CD8-positive, alpha-beta memory T cell (primary cell): Measurements from ENCODE around the gene TADA2B. TPM values are rescaled to one million over a fixed set of nuclear protein-coding genes. Genes with fewer than 3 reads are reported as not detected.

Source experiments
- CTCF ChIA-PET: fragments of 350-600 bp; sonication (Branson Sonifier 250); formaldehyde crosslinking; loops from one replicate; lab custom pipeline; 2021; ENCODE audit warnings: antibody characterized with exemption; lab: Charles Lee
- POLR2A ChIA-PET: fragments of 350-600 bp; sonication (Branson Sonifier 250); formaldehyde crosslinking; loops from one replicate; lab custom pipeline; 2021; ENCODE audit warnings: antibody characterized with exemption; lab: Charles Lee
- DNase-seq, 5 donors: peaks; one replicate each; pipeline versions ENCODE4 v3.0.0 to v3.0.0-alpha.2; 2020 to 2022; ENCODE audit warnings: mixed read lengths in 1 of 5
- H3K27ac ChIP-seq: one replicate; pipeline ENCODE4 v1.7.0; 2013; ENCODE audit warnings: low read depth, mild to moderate bottlenecking, low read length, moderate library complexity
- H3K27me3 ChIP-seq: 2 replicates; pipeline ENCODE4 v1.7.0; 2013; ENCODE audit warnings: low read length, mild to moderate bottlenecking; ENCODE audit not compliant: insufficient read depth, poor library complexity, severe bottlenecking
- H3K36me3 ChIP-seq: 2 replicates; pipeline ENCODE4 v1.7.0; 2013; ENCODE audit warnings: mild to moderate bottlenecking, low read length, moderate library complexity; ENCODE audit not compliant: insufficient read depth
- H3K4me1 ChIP-seq: 2 replicates; pipeline ENCODE4 v1.7.0; 2013; ENCODE audit warnings: mild to moderate bottlenecking, low read length, moderate library complexity; ENCODE audit not compliant: insufficient read depth
- H3K4me3 ChIP-seq: 2 replicates; pipeline ENCODE4 v1.7.0; 2013; ENCODE audit warnings: mild to moderate bottlenecking, low read length
- H3K9me3 ChIP-seq: 2 replicates; pipeline ENCODE4 v1.7.0; 2013; ENCODE audit warnings: mild to moderate bottlenecking, low read length
- H3K27ac Mint-ChIP-seq, 8 donors: one replicate each; pipeline ENCODE4 v1.8.0; 2020 to 2021; ENCODE audit warnings: mixed read lengths in 8 of 8, mild to moderate bottlenecking in 6 of 8, inconsistent platforms in 3 of 8, moderate library complexity in 3 of 8
- H3K27me3 Mint-ChIP-seq, 2 donors: one replicate each; pipeline ENCODE4 v1.8.0; 2020 to 2021; ENCODE audit warnings: mixed read lengths in 2 of 2, mild to moderate bottlenecking in 1 of 2, moderate library complexity in 1 of 2
- H3K36me3 Mint-ChIP-seq, 3 donors: one replicate each; pipeline ENCODE4 v1.8.0; 2020 to 2021; ENCODE audit warnings: mixed read lengths in 3 of 3, inconsistent platforms in 1 of 3, mild to moderate bottlenecking in 1 of 3
- H3K4me1 Mint-ChIP-seq, 3 donors: one replicate each; pipeline ENCODE4 v1.8.0; 2020 to 2021; ENCODE audit warnings: mixed read lengths in 3 of 3, inconsistent platforms in 1 of 3, mild to moderate bottlenecking in 1 of 3
- H3K4me3 Mint-ChIP-seq, 7 donors: one replicate each; pipeline ENCODE4 v1.8.0; 2020 to 2021; ENCODE audit warnings: mixed read lengths in 7 of 7, mild to moderate bottlenecking in 6 of 7, moderate library complexity in 4 of 7, inconsistent platforms in 2 of 7
- H3K9me3 Mint-ChIP-seq, 5 donors: one replicate each; pipeline ENCODE4 v1.8.0; 2020 to 2022; ENCODE audit warnings: mixed read lengths in 5 of 5, mild to moderate bottlenecking in 3 of 5, moderate library complexity in 2 of 5, inconsistent platforms in 1 of 5
- polyA plus RNA-seq: library from polyadenylated mRNA; unstranded; fragments of 300-500 nt; fragmentation: Illumina TruSeq; gene quantifications from one replicate; pipeline ENCODE4 v1.2.3, GENCODE V29; 2021
- total RNA-seq, 2 experiments: library from RNA; stranded (reverse); gene quantifications; one replicate each; pipeline ENCODE4 v1.2.3, GENCODE V29; 2021

TADA2B gene
- total and polyA plus RNA-seq, 3 experiments from 2014 or later, result 6.0 to 16.0 (median 15.8) TPM

DNA sequence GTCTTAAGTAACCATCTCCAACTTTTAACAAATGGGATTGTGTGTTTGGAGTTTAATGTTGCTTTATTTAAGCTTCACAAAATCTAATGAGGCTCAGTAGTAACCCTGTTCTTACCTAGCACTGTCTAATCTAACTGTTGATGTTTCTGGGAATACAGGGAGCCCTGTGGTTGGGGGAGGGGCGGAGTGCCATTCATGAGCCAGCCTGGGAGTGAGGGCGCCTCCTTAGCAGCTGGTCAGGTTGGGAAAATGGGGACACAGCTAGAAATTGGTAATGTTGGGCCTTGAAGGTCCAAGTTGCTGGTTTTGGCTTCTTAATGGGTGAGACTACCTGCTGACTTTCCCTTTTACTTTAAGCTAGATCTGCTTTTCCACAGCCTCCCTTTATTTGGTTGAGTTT lies 22.9 kb upstream of the TADA2B start:
- no peaks in the 10 kb centered on the region for H3K9me3 Mint-ChIP-seq
- DNase-seq, result no peak
- H3K27ac ChIP-seq, result no peak overlapping the region
- CTCF ChIA-PET, result interaction anchor here (1.2 to 1.3 kb wide), 2 partner anchors 46 to 50 kb away, joined by 3 read pairs; no protein-coding TSS in a partner anchor
- H3K4me1 ChIP-seq, result no peaks in the 10 kb centered on the region
- H3K9me3 ChIP-seq, result no peaks in the 10 kb centered on the region
- POLR2A ChIA-PET, result no interaction called here
- H3K36me3 ChIP-seq, result peaks cover 9% of the 10 kb centered on the region
- H3K4me1 Mint-ChIP-seq, result no peaks in the 10 kb centered on the region
- H3K36me3 Mint-ChIP-seq, result peaks cover 2 to 83% (median 4%) of the 10 kb centered on the region in 3 donors
- H3K27me3 ChIP-seq, result no peaks in the 10 kb centered on the region
- no peak overlapping the region for H3K4me3 ChIP-seq
- no peak overlapping the region for H3K4me3 Mint-ChIP-seq
- H3K27ac Mint-ChIP-seq, result peak overlapping the region in 1 of 8 donors; percentile 6
- H3K27me3 Mint-ChIP-seq, result no peaks in the 10 kb centered on the region

DNA sequence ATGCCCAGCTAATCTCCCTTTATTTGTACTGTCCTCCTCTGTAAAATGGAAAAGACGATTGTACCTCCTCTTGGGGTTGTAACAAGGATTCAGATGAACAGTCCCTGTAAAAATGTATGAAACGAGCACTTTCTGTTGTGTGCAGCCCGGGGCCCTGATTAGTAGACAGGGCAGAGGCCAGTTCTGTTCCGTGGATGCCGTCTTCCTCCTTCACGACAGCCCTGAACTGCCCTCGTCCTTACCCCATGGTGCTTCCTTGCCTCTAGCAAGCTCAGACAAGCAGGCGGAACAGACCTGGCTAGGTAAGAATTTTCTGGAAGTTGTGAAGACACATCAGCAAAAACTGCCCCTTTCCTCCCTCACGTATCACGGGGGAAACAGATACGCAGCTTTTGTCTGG lies 22.3 kb upstream of the TADA2B start:
- ChIA-PET POLR2A (no interaction called here), CTCF (interaction anchor here (1.2 to 1.3 kb wide), 2 partner anchors 46 to 49 kb away, joined by 3 read pairs; no protein-coding TSS in a partner anchor)
- Mint-ChIP-seq H3K9me3 (no peaks in the 10 kb centered on the region), H3K4me1 (no peaks in the 10 kb centered on the region), H3K27me3 (no peaks in the 10 kb centered on the region), H3K36me3 (peaks cover 1 to 82% (median 4%) of the 10 kb centered on the region in 3 donors), H3K27ac (no peak overlapping the region), H3K4me3 (no peak overlapping the region)
- Histone ChIP-seq H3K4me3 (no peak overlapping the region), H3K27ac (no peak overlapping the region), H3K36me3 (peaks cover 4% of the 10 kb centered on the region), H3K9me3 (no peaks in the 10 kb centered on the region), H3K4me1 (no peaks in the 10 kb centered on the region), H3K27me3 (no peaks in the 10 kb centered on the region)
- no peak for DNase-seq

DNA sequence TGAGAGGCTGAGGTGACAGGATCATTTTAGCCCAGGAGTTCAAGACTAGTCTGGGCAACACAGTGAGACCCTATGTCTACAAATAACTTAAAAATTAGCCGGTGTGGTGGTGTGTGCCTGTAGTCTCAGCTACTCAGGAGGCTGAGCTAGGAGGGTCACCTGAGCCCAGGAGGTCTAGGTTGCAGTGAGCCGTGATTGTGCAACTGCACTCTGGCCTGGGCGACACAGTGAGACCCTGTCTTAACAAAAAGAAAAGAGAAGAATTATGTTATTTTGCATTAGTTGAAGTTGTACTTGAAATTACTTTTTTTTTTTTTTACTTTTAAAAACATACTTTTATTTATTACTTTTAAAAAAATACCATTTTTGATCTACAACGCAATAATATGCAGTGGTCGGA lies 21.8 kb upstream of the TADA2B start:
- no peak for DNase-seq
- ChIA-PET POLR2A (no interaction called here), CTCF (no interaction called here)
- H3K9me3 ChIP-seq, result no peaks in the 10 kb centered on the region
- no peaks in the 10 kb centered on the region for H3K27me3 ChIP-seq
- no peak overlapping the region for H3K4me3 Mint-ChIP-seq
- no peaks in the 10 kb centered on the region for H3K27me3 Mint-ChIP-seq
- H3K27ac Mint-ChIP-seq, result no peak overlapping the region
- H3K27ac ChIP-seq, result no peak overlapping the region
- H3K9me3 Mint-ChIP-seq, result no peaks in the 10 kb centered on the region
- no peaks in the 10 kb centered on the region for H3K4me1 Mint-ChIP-seq
- no peak overlapping the region for H3K4me3 ChIP-seq
- peaks cover 4 to 81% (median 4%) of the 10 kb centered on the region in 3 donors for H3K36me3 Mint-ChIP-seq
- peaks cover 4% of the 10 kb centered on the region for H3K36me3 ChIP-seq
- no peaks in the 10 kb centered on the region for H3K4me1 ChIP-seq

DNA sequence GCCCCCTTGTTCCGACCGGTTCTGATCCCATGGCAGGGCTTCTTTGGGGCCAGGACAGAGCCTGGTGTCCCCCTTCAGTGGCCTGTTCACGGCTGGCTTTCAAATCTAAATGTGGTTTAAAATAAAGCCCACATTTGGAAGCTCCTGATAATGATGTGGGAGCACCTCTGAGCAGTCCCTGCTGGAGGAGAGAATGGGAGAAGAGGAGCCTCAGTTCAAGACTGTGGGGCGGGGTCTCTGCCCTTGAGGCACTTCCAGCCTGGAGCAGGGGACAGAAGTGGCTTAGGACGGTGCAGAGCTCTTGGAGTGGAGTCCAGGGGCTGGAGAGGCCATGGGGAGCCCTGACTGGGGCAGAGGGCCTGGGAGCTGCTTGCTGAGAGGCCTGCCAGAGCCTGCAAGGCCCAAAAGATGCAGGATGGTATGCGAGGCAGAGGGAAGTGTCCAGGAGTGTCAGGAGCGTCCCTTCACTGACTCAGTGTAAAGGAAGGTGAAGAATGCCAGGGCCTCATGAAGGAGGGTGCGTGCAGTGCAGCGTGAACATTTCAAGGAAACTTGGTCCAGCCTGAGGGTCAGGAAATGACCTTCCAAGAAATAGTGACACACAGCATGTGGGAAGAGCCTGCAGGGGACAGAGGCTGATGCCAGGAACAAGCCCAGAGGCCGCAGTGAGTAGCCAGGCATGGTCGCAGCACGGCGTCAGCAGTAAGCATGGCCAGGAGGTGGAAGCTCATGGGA lies 21.1 kb upstream of the TADA2B start:
- H3K27me3 Mint-ChIP-seq, result no peaks in the 10 kb centered on the region
- no peaks in the 10 kb centered on the region for H3K4me1 Mint-ChIP-seq
- no peaks in the 10 kb centered on the region for H3K9me3 ChIP-seq
- H3K36me3 Mint-ChIP-seq, result peaks cover 4 to 82% (median 5%) of the 10 kb centered on the region in 3 donors
- DNase-seq, result no peak
- CTCF ChIA-PET, result no interaction called here
- H3K27me3 ChIP-seq, result no peaks in the 10 kb centered on the region
- H3K4me1 ChIP-seq, result no peaks in the 10 kb centered on the region
- peaks cover 5% of the 10 kb centered on the region for H3K36me3 ChIP-seq
- H3K4me3 Mint-ChIP-seq, result no peak overlapping the region
- H3K4me3 ChIP-seq, result no peak overlapping the region
- no peak overlapping the region for H3K27ac ChIP-seq
- POLR2A ChIA-PET, result no interaction called here
- peak overlapping the region in 3 of 8 donors; percentile 8 to 79 (median 63) for H3K27ac Mint-ChIP-seq
- H3K9me3 Mint-ChIP-seq, result no peaks in the 10 kb centered on the region

DNA sequence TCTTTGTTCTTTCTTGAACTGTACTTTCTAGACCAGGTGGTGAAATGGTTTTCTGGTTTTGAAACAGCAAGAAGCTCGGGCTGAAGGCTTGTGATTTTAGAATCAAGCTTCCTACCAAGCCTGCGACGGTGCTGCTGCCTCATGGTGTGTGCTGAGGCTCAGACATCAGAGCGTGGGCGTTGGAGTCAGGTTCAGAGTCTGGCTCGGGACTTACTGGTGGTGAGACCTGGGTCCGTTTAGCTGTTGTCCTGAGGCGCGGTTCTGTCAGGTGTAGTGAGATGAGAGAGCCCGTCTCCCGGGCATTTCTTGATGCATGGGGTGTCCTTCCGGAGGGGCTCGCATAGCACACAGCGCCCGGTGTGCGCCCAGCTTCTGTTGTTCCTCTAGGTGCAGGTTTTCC lies 19.7 kb upstream of the TADA2B start:
- H3K36me3 Mint-ChIP-seq, result peaks cover 4 to 79% (median 10%) of the 10 kb centered on the region in 3 donors
- Histone ChIP-seq H3K9me3 (no peaks in the 10 kb centered on the region), H3K27ac (no peak overlapping the region), H3K4me1 (no peaks in the 10 kb centered on the region), H3K4me3 (no peak overlapping the region), H3K36me3 (peaks cover 12% of the 10 kb centered on the region), H3K27me3 (no peaks in the 10 kb centered on the region)
- no peaks in the 10 kb centered on the region for H3K4me1 Mint-ChIP-seq
- DNase-seq, result no peak
- ChIA-PET CTCF (no interaction called here), POLR2A (no interaction called here)
- no peaks in the 10 kb centered on the region for H3K27me3 Mint-ChIP-seq
- H3K27ac Mint-ChIP-seq, result peak overlapping the region in 2 of 8 donors; percentile 40 to 41
- H3K4me3 Mint-ChIP-seq, result no peak overlapping the region
- H3K9me3 Mint-ChIP-seq, result no peaks in the 10 kb centered on the region

DNA sequence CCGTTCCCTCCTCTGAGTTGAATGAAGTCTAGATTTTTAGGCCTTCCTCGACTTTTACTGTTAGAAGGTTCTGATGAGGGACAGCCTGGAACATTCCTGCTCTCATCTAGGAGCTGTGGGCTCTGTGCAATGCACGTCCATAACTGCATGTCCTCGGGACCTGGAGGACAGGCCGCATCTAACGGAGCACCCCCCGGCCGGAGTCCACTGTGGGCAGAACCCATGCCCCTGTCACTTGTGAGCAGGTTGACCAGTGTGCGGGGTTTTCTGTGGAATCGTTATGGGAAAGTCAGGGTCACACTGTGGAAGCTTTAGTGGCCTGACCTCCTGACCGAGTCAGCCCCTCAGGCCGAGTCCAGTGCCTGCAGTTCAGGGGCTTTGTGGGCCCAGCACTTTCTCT lies 19.3 kb upstream of the TADA2B start:
- Mint-ChIP-seq H3K27ac (peak overlapping the region in 1 of 8 donors; percentile 15), H3K4me3 (no peak overlapping the region)
- CTCF ChIA-PET, result no interaction called here

DNA sequence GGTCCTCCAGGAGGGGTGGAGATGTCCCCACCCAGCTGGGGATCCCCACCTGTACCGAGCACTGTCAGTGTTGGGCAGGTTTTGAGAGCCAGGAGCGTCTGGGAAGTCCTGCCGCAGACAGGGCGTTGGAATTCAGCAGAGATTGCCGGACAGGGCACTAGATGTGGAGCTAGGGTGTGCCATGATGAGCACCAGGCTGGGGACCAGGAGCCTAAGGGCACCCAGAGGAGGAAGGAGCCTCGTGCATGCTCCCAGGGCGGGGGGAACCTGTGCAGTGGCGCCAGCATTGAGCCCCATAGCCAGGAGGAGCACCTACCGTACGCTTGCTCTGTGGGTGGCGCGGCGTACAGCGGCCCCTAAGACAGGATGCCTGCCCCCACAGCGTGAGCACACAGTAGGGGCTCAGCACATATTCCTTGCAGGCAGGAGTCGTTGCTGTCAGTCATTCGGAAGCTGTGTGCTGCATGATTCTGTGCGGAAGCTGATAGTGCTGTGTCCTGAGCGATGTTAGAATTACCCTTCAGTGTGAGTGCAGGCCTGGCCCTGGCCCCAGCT lies 18.8 kb upstream of the TADA2B start:
- no peaks in the 10 kb centered on the region for H3K4me1 Mint-ChIP-seq
- ChIA-PET POLR2A (no interaction called here), CTCF (no interaction called here)
- H3K36me3 ChIP-seq, result peaks cover 12% of the 10 kb centered on the region
- H3K27ac ChIP-seq, result no peak overlapping the region
- H3K9me3 ChIP-seq, result no peaks in the 10 kb centered on the region
- no peaks in the 10 kb centered on the region for H3K27me3 ChIP-seq
- no peak overlapping the region for H3K4me3 ChIP-seq
- H3K36me3 Mint-ChIP-seq, result peaks cover 4 to 81% (median 10%) of the 10 kb centered on the region in 3 donors
- H3K9me3 Mint-ChIP-seq, result no peaks in the 10 kb centered on the region
- H3K27me3 Mint-ChIP-seq, result no peaks in the 10 kb centered on the region
- no peak for DNase-seq
- H3K4me1 ChIP-seq, result no peaks in the 10 kb centered on the region
- H3K27ac Mint-ChIP-seq, result peak overlapping the region in 1 of 8 donors; percentile 50
- H3K4me3 Mint-ChIP-seq, result no peak overlapping the region

More for the DNA sequence above, 19.3 kb upstream of the TADA2B start:
- no peaks in the 10 kb centered on the region for H3K9me3 ChIP-seq
- no peaks in the 10 kb centered on the region for H3K27me3 ChIP-seq
- peaks cover 12% of the 10 kb centered on the region for H3K36me3 ChIP-seq
- H3K4me1 ChIP-seq, result no peaks in the 10 kb centered on the region
- Mint-ChIP-seq H3K27me3 (no peaks in the 10 kb centered on the region), H3K36me3 (peaks cover 4 to 80% (median 10%) of the 10 kb centered on the region in 3 donors), H3K4me1 (no peaks in the 10 kb centered on the region), H3K9me3 (no peaks in the 10 kb centered on the region)
- no peak for DNase-seq
- no peak overlapping the region for H3K27ac ChIP-seq
- no peak overlapping the region for H3K4me3 ChIP-seq
- POLR2A ChIA-PET, result no interaction called here

DNA sequence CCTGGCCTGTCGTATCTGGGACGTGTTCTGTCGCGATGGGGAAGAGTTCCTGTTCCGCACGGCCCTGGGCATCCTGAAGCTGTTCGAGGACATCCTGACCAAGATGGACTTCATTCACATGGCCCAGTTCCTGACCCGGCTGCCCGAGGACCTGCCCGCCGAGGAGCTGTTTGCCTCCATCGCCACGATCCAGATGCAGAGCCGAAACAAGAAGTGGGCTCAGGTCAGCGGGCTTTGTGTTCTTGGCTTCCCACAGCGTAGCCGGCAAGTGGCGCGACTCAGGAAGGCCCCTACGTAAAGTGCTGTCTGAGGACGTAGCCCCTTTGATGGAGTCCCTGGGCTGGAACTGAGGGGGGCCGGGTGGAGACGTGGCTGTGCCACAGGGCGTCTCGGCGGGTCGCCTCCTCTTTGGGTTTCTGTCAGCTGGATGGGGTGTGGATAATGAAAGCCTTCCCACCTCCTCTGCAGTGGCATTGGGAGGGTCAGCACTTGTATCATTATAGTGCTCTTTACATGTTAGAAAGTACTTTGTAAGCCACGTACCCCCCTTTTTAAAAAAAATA lies 18.1 kb upstream of the TADA2B start:
- Histone ChIP-seq H3K9me3 (no peaks in the 10 kb centered on the region), H3K4me3 (no peak overlapping the region), H3K36me3 (peaks cover 12% of the 10 kb centered on the region), H3K4me1 (no peaks in the 10 kb centered on the region), H3K27me3 (no peaks in the 10 kb centered on the region), H3K27ac (no peak overlapping the region)
- POLR2A ChIA-PET, result no interaction called here
- Mint-ChIP-seq H3K4me3 (no peak overlapping the region), H3K4me1 (no peaks in the 10 kb centered on the region), H3K36me3 (peaks cover 4 to 86% (median 10%) of the 10 kb centered on the region in 3 donors), H3K9me3 (no peaks in the 10 kb centered on the region), H3K27me3 (no peaks in the 10 kb centered on the region), H3K27ac (no peak overlapping the region)
- no peak for DNase-seq
- CTCF ChIA-PET, result no interaction called here
